ENCODE data around the gene MET. TPM values are rescaled to one million over a fixed set of nuclear protein-coding genes. Genes with fewer than 3 reads are reported as not detected.
A peak's percentile ranks its signal among the peaks of the same experiment; 100 is the strongest.

MET gene
- 1 to 10 TPM; 1.2 to 2.1 TPM for polyA plus RNA-seq

GRCh38 chr7:116671681-116672595, at the start of gene MET:
MET (plus strand) TSS chr7:116672196; CDS start chr7:116699085, 26,889 bp downstream.
- Histone ChIP-seq H3K4me3 (ENCODE audit: low read depth in 1 of 2, low read length in 2 of 2) (peak within 1 kb of the TSS; percentile 54 to 67), H3K36me3 (ENCODE audit: control insufficient read depth in 2 of 2, insufficient read depth in 2 of 2, low read length in 1 of 2) (no peaks in the 10 kb centered on the region), H3K27ac (ENCODE audit: low read depth in 2 of 2, low read length in 1 of 2) (peak within 1 kb of the TSS; percentile 76 to 78), H3K27me3 (ENCODE audit: control insufficient read depth in 1 of 2, insufficient read depth in 2 of 2, low read length in 2 of 2) (no peaks in the 10 kb centered on the region), H3K9me3 (ENCODE audit: control insufficient read depth in 2 of 2, insufficient read depth in 1 of 2, low read depth in 1 of 2, low read length in 1 of 2) (no peaks in the 10 kb centered on the region), H3K4me1 (ENCODE audit: control insufficient read depth in 2 of 2, insufficient read depth in 2 of 2, low read length in 1 of 2) (no peaks in the 10 kb centered on the region)
- WGBS, 2 donors: 1% methylated on average over 76 to 101 of the region's 101 CpGs

- 91% methylated on average over 8 of the region's 8 CpGs for WGBS, 2 donors
These were observed 45.1 kb upstream of the MET start for GRCh38 chr7:116626886-116627285.

GRCh38 chr7:116629051-116629463, 42.9 kb upstream of the MET start:
- H3K4me1 ChIP-seq (ENCODE audit: control insufficient read depth in 2 of 2, insufficient read depth in 2 of 2, low read length in 1 of 2): peaks cover 0 to 4% of the 10 kb centered on the region in 2 donors
- no peak overlapping the region for H3K27ac ChIP-seq (ENCODE audit: low read depth in 2 of 2, low read length in 1 of 2)
- no peaks in the 10 kb centered on the region for H3K9me3 ChIP-seq (ENCODE audit: control insufficient read depth in 2 of 2, insufficient read depth in 1 of 2, low read depth in 1 of 2, low read length in 1 of 2)
- WGBS, 2 donors: 17 to 20% methylated on average over 3 of the region's 3 CpGs
- no peaks in the 10 kb centered on the region for H3K36me3 ChIP-seq (ENCODE audit: control insufficient read depth in 2 of 2, insufficient read depth in 2 of 2, low read length in 1 of 2)
- H3K27me3 ChIP-seq (ENCODE audit: control insufficient read depth in 1 of 2, insufficient read depth in 2 of 2, low read length in 2 of 2): no peaks in the 10 kb centered on the region
- no peak overlapping the region for H3K4me3 ChIP-seq (ENCODE audit: low read depth in 1 of 2, low read length in 2 of 2)

More at GRCh38 chr7:116626886-116627285, 45.1 kb upstream of the MET start:
- Histone ChIP-seq H3K27me3 (ENCODE audit: control insufficient read depth in 1 of 2, insufficient read depth in 2 of 2, low read length in 2 of 2) (no peaks in the 10 kb centered on the region), H3K4me3 (ENCODE audit: low read depth in 1 of 2, low read length in 2 of 2) (no peak overlapping the region), H3K9me3 (ENCODE audit: control insufficient read depth in 2 of 2, insufficient read depth in 1 of 2, low read depth in 1 of 2, low read length in 1 of 2) (no peaks in the 10 kb centered on the region), H3K4me1 (ENCODE audit: control insufficient read depth in 2 of 2, insufficient read depth in 2 of 2, low read length in 1 of 2) (peaks cover 0 to 4% of the 10 kb centered on the region in 2 donors), H3K36me3 (ENCODE audit: control insufficient read depth in 2 of 2, insufficient read depth in 2 of 2, low read length in 1 of 2) (no peaks in the 10 kb centered on the region), H3K27ac (ENCODE audit: low read depth in 2 of 2, low read length in 1 of 2) (no peak overlapping the region)

GRCh38 chr7:116630357-116630756, 41.6 kb upstream of the MET start:
- Histone ChIP-seq H3K27ac (ENCODE audit: low read depth in 2 of 2, low read length in 1 of 2) (no peak overlapping the region), H3K4me1 (ENCODE audit: control insufficient read depth in 2 of 2, insufficient read depth in 2 of 2, low read length in 1 of 2) (peaks cover 0 to 4% of the 10 kb centered on the region in 2 donors)

GRCh38 chr7:116630932-116631671, 40.9 kb upstream of the MET start:
- Histone ChIP-seq H3K27ac (ENCODE audit: low read depth in 2 of 2, low read length in 1 of 2) (no peak overlapping the region), H3K36me3 (ENCODE audit: control insufficient read depth in 2 of 2, insufficient read depth in 2 of 2, low read length in 1 of 2) (no peaks in the 10 kb centered on the region), H3K4me3 (ENCODE audit: low read depth in 1 of 2, low read length in 2 of 2) (no peak overlapping the region), H3K9me3 (ENCODE audit: control insufficient read depth in 2 of 2, insufficient read depth in 1 of 2, low read depth in 1 of 2, low read length in 1 of 2) (no peaks in the 10 kb centered on the region), H3K27me3 (ENCODE audit: control insufficient read depth in 1 of 2, insufficient read depth in 2 of 2, low read length in 2 of 2) (no peaks in the 10 kb centered on the region), H3K4me1 (ENCODE audit: control insufficient read depth in 2 of 2, insufficient read depth in 2 of 2, low read length in 1 of 2) (peaks cover 0 to 4% of the 10 kb centered on the region in 2 donors)
- WGBS, 2 donors: 47 to 48% methylated on average over 10 of the region's 10 CpGs

More at GRCh38 chr7:116630357-116630756, 41.6 kb upstream of the MET start:
- no peaks in the 10 kb centered on the region for H3K27me3 ChIP-seq (ENCODE audit: control insufficient read depth in 1 of 2, insufficient read depth in 2 of 2, low read length in 2 of 2)
- no peaks in the 10 kb centered on the region for H3K9me3 ChIP-seq (ENCODE audit: control insufficient read depth in 2 of 2, insufficient read depth in 1 of 2, low read depth in 1 of 2, low read length in 1 of 2)
- no peaks in the 10 kb centered on the region for H3K36me3 ChIP-seq (ENCODE audit: control insufficient read depth in 2 of 2, insufficient read depth in 2 of 2, low read length in 1 of 2)
- 58 to 66% methylated on average over 2 of the region's 2 CpGs for WGBS, 2 donors
- H3K4me3 ChIP-seq (ENCODE audit: low read depth in 1 of 2, low read length in 2 of 2): no peak overlapping the region

- Histone ChIP-seq H3K9me3 (ENCODE audit: control insufficient read depth in 2 of 2, insufficient read depth in 1 of 2, low read depth in 1 of 2, low read length in 1 of 2) (no peaks in the 10 kb centered on the region), H3K36me3 (ENCODE audit: control insufficient read depth in 2 of 2, insufficient read depth in 2 of 2, low read length in 1 of 2) (no peaks in the 10 kb centered on the region), H3K27ac (ENCODE audit: low read depth in 2 of 2, low read length in 1 of 2) (no peak overlapping the region), H3K4me3 (ENCODE audit: low read depth in 1 of 2, low read length in 2 of 2) (no peak overlapping the region), H3K4me1 (ENCODE audit: control insufficient read depth in 2 of 2, insufficient read depth in 2 of 2, low read length in 1 of 2) (peaks cover 0 to 4% of the 10 kb centered on the region in 2 donors), H3K27me3 (ENCODE audit: control insufficient read depth in 1 of 2, insufficient read depth in 2 of 2, low read length in 2 of 2) (no peaks in the 10 kb centered on the region)
- 79 to 84% methylated on average over 2 of the region's 2 CpGs for WGBS, 2 donors
These were observed 40.3 kb upstream of the MET start for GRCh38 chr7:116631676-116632075.

GRCh38 chr7:116632384-116632783, 39.6 kb upstream of the MET start:
- Histone ChIP-seq H3K9me3 (ENCODE audit: control insufficient read depth in 2 of 2, insufficient read depth in 1 of 2, low read depth in 1 of 2, low read length in 1 of 2) (no peaks in the 10 kb centered on the region), H3K27me3 (ENCODE audit: control insufficient read depth in 1 of 2, insufficient read depth in 2 of 2, low read length in 2 of 2) (no peaks in the 10 kb centered on the region), H3K4me1 (ENCODE audit: control insufficient read depth in 2 of 2, insufficient read depth in 2 of 2, low read length in 1 of 2) (peaks cover 0 to 4% of the 10 kb centered on the region in 2 donors), H3K36me3 (ENCODE audit: control insufficient read depth in 2 of 2, insufficient read depth in 2 of 2, low read length in 1 of 2) (no peaks in the 10 kb centered on the region), H3K4me3 (ENCODE audit: low read depth in 1 of 2, low read length in 2 of 2) (no peak overlapping the region), H3K27ac (ENCODE audit: low read depth in 2 of 2, low read length in 1 of 2) (no peak overlapping the region)
- 92% methylated on average over 1 of the region's 1 CpG for WGBS, 2 donors

- Histone ChIP-seq H3K4me1 (ENCODE audit: control insufficient read depth in 2 of 2, insufficient read depth in 2 of 2, low read length in 1 of 2) (peaks cover 0 to 4% of the 10 kb centered on the region in 2 donors), H3K9me3 (ENCODE audit: control insufficient read depth in 2 of 2, insufficient read depth in 1 of 2, low read depth in 1 of 2, low read length in 1 of 2) (no peaks in the 10 kb centered on the region), H3K27ac (ENCODE audit: low read depth in 2 of 2, low read length in 1 of 2) (peak overlapping the region; percentile 72 to 73), H3K36me3 (ENCODE audit: control insufficient read depth in 2 of 2, insufficient read depth in 2 of 2, low read length in 1 of 2) (no peaks in the 10 kb centered on the region), H3K27me3 (ENCODE audit: control insufficient read depth in 1 of 2, insufficient read depth in 2 of 2, low read length in 2 of 2) (no peaks in the 10 kb centered on the region), H3K4me3 (ENCODE audit: low read depth in 1 of 2, low read length in 2 of 2) (no peak overlapping the region)
- WGBS, 2 donors: 44 to 62% methylated on average over 13 of the region's 13 CpGs
These were observed 38.6 kb upstream of the MET start for GRCh38 chr7:116633131-116633988.

GRCh38 chr7:116636997-116637396, 35.0 kb upstream of the MET start:
- WGBS, 2 donors: 86 to 89% methylated on average over 4 of the region's 4 CpGs
- no peaks in the 10 kb centered on the region for H3K36me3 ChIP-seq (ENCODE audit: control insufficient read depth in 2 of 2, insufficient read depth in 2 of 2, low read length in 1 of 2)
- no peaks in the 10 kb centered on the region for H3K27me3 ChIP-seq (ENCODE audit: control insufficient read depth in 1 of 2, insufficient read depth in 2 of 2, low read length in 2 of 2)
- no peak overlapping the region for H3K27ac ChIP-seq (ENCODE audit: low read depth in 2 of 2, low read length in 1 of 2)
- H3K4me3 ChIP-seq (ENCODE audit: low read depth in 1 of 2, low read length in 2 of 2): no peak overlapping the region
- H3K9me3 ChIP-seq (ENCODE audit: control insufficient read depth in 2 of 2, insufficient read depth in 1 of 2, low read depth in 1 of 2, low read length in 1 of 2): no peaks in the 10 kb centered on the region
- H3K4me1 ChIP-seq (ENCODE audit: control insufficient read depth in 2 of 2, insufficient read depth in 2 of 2, low read length in 1 of 2): no peaks in the 10 kb centered on the region
